Upper lobe of left lung (tissue), 4 donors: ENCODE data around the gene TAS2R30.

Source experiments
- POLR2A ChIP-seq, 4 donors: fragments of 450-650 bp; IDR thresholded peaks; one replicate each; pipeline ENCODE4 v1.5.1; 2016 to 2017; ENCODE audit warnings: antibody characterized with exemption in 4 of 4, mild to moderate bottlenecking in 2 of 4
- TF ChIP-seq, protein P1 (sequence below), 6 experiments: fragments of 450-650 bp in 4 of 6; fragments of 200-600 bp in 2 of 6; sonication (generic) in 2 of 6; IDR thresholded peaks; one replicate each; pipeline ENCODE4 v1.5.1; 2016 to 2019; ENCODE audit warnings: antibody characterized with exemption in 6 of 6

DNA sequence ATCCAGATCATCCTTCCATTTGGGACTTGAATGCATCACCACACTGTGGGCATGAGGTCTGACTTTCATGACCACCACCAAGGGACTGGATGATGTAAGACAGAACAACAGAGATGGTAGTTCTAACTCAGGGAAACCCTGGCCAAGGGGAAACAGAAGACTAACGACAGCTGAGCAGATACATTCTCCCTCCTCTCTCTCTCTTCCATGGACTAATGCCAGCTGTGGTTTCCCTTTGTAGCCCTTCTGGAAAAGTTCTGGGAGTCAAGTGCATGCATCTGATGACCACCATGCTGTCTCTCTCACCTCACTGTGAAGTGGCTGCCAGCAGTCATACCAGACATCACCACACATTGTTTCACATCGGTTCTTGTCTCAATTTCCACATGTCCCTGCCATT is 3.4 kb downstream of the TAS2R30 start:
- TF ChIP-seq, protein P1, sequence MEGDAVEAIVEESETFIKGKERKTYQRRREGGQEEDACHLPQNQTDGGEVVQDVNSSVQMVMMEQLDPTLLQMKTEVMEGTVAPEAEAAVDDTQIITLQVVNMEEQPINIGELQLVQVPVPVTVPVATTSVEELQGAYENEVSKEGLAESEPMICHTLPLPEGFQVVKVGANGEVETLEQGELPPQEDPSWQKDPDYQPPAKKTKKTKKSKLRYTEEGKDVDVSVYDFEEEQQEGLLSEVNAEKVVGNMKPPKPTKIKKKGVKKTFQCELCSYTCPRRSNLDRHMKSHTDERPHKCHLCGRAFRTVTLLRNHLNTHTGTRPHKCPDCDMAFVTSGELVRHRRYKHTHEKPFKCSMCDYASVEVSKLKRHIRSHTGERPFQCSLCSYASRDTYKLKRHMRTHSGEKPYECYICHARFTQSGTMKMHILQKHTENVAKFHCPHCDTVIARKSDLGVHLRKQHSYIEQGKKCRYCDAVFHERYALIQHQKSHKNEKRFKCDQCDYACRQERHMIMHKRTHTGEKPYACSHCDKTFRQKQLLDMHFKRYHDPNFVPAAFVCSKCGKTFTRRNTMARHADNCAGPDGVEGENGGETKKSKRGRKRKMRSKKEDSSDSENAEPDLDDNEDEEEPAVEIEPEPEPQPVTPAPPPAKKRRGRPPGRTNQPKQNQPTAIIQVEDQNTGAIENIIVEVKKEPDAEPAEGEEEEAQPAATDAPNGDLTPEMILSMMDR (IDR thresholded peaks at IDR 0.05), result no peak
- no peak for TF ChIP-seq POLR2A (IDR thresholded peaks at IDR 0.05)
